IMR-90 (cell line): ENCODE data around the gene PRF1. TPM values are rescaled to one million over a fixed set of nuclear protein-coding genes. Genes with fewer than 3 reads are reported as not detected.

Experiments used
- ATAC-seq: fragments of 200-7000 bp; cut with Tn5 transposase; 2 replicates; pipeline ENCODE4 v1.9.1; 2020; ENCODE audit warnings: low read depth, mild to moderate bottlenecking, moderate library complexity
- BruUV-seq: library from RNA; stranded (reverse); fragments of 400-500 nt; replicated peaks from 2 replicates; lab custom pipeline; 2021; lab: Mats Ljungman, UMichigan
- CTCF ChIA-PET: fragments of 300-600 bp; formaldehyde crosslinking; extraction: SDS; loops from one replicate; lab custom pipeline; 2021; ENCODE audit warnings: antibody characterized with exemption; lab: Yijun Ruan, JAX
- POLR2A ChIA-PET: fragments of 300-600 bp; sonication (Branson Sonifier 250); formaldehyde crosslinking; loops from one replicate; lab custom pipeline; 2022; ENCODE audit warnings: antibody characterized with exemption; ENCODE audit not compliant: unreplicated experiment; lab: Charles Lee
- DNase-seq: peaks from one replicate; pipeline ENCODE4 v3.0.0; 2013
- H2AFZ ChIP-seq: replicated peaks from 2 replicates; pipeline ENCODE3; 2013; ENCODE audit warnings: low read length, mild to moderate bottlenecking; ENCODE audit not compliant: poor library complexity
- H2AK5ac ChIP-seq: 2 replicates; pipeline ENCODE4 v1.6.1; 2013; ENCODE audit warnings: low read depth, low read length, inconsistent platforms
- H2AK9ac ChIP-seq: replicated peaks from 2 replicates; pipeline ENCODE3; 2013; ENCODE audit warnings: mild to moderate bottlenecking, low read depth, low read length, moderate library complexity; ENCODE audit not compliant: poor library complexity
- H2BK120ac ChIP-seq: 2 replicates; pipeline ENCODE4 v1.6.1; 2013; ENCODE audit warnings: low read depth, low read length, inconsistent platforms
- H2BK15ac ChIP-seq: 3 replicates; pipeline ENCODE4 v1.6.1; 2013; ENCODE audit warnings: low read depth, low read length, inconsistent platforms
- H2BK20ac ChIP-seq: 2 replicates; pipeline ENCODE4 v1.6.1; 2013; ENCODE audit warnings: low read depth, mild to moderate bottlenecking, inconsistent platforms, low read length, moderate library complexity
- H2BK5ac ChIP-seq: 2 replicates; pipeline ENCODE4 v1.6.1; 2013; ENCODE audit warnings: mild to moderate bottlenecking, low read depth, low read length, inconsistent platforms; ENCODE audit not compliant: poor library complexity, severe bottlenecking
- H3K14ac ChIP-seq: replicated peaks from 2 replicates; pipeline ENCODE4 v1.6.1; 2013; ENCODE audit warnings: low read depth, low read length, inconsistent platforms
- H3K18ac ChIP-seq: 2 replicates; pipeline ENCODE4 v1.6.1; 2013; ENCODE audit warnings: low read depth, low read length, control low read depth
- H3K23ac ChIP-seq: 2 replicates; pipeline ENCODE4 v1.6.1; 2013; ENCODE audit warnings: low read depth, low read length, inconsistent platforms
- H3K27ac ChIP-seq: 2 replicates; pipeline ENCODE4 v1.5.1; 2013; ENCODE audit warnings: mild to moderate bottlenecking, control low read depth, low read length; ENCODE audit not compliant: insufficient read depth
- H3K27me3 ChIP-seq: 2 replicates; pipeline ENCODE4 v1.6.1; 2013; ENCODE audit warnings: low read length; ENCODE audit not compliant: control insufficient read depth, insufficient read depth
- H3K36me3 ChIP-seq: 2 replicates; pipeline ENCODE4 v1.6.1; 2013; ENCODE audit warnings: low read length, mixed read lengths; ENCODE audit not compliant: control insufficient read depth, insufficient read depth
- H3K4ac ChIP-seq: 2 replicates; pipeline ENCODE4 v1.6.1; 2013; ENCODE audit warnings: low read depth, low read length, inconsistent platforms
- H3K4me1 ChIP-seq: 2 replicates; pipeline ENCODE4 v1.6.1; 2013; ENCODE audit warnings: low read length, mixed read lengths; ENCODE audit not compliant: control insufficient read depth, insufficient read depth
- H3K4me2 ChIP-seq: 2 replicates; pipeline ENCODE4 v1.6.1; 2013; ENCODE audit warnings: low read depth, mild to moderate bottlenecking, control low read depth, low read length, moderate library complexity
- H3K4me3 ChIP-seq: 2 replicates; pipeline ENCODE4 v1.5.1; 2013; ENCODE audit warnings: low read depth, mild to moderate bottlenecking, control low read depth, low read length, moderate library complexity; ENCODE audit not compliant: insufficient read depth
- H3K56ac ChIP-seq: 2 replicates; pipeline ENCODE4 v1.6.1; 2013; ENCODE audit warnings: low read length, inconsistent platforms; ENCODE audit not compliant: insufficient read depth; ENCODE audit errors: extremely low read depth
- H3K79me1 ChIP-seq, 2 experiments: 2 replicates each; pipeline ENCODE4 v1.6.1; 2013; ENCODE audit warnings: low read length in 2 of 2, inconsistent platforms in 1 of 2, low read depth in 1 of 2
- H3K9ac ChIP-seq: 2 replicates; pipeline ENCODE4 v1.6.1; 2013; ENCODE audit warnings: low read depth, low read length, control low read depth
- H3K9me1 ChIP-seq: 2 replicates; pipeline ENCODE4 v1.6.1; 2013; ENCODE audit warnings: low read length, inconsistent platforms; ENCODE audit not compliant: insufficient read depth
- H3K9me3 ChIP-seq: 2 replicates; pipeline ENCODE4 v1.6.1; 2013; ENCODE audit warnings: low read length; ENCODE audit not compliant: control insufficient read depth, insufficient read depth
- H4K20me1 ChIP-seq: 2 replicates; pipeline ENCODE4 v1.6.1; 2013; ENCODE audit warnings: low read length, inconsistent platforms; ENCODE audit not compliant: insufficient read depth
- H4K5ac ChIP-seq: 2 replicates; pipeline ENCODE4 v1.6.1; 2013; ENCODE audit warnings: mild to moderate bottlenecking, low read depth, low read length, control low read depth
- H4K8ac ChIP-seq, 2 experiments: 2 replicates each; pipeline ENCODE4 v1.6.1; 2013; ENCODE audit warnings: low read depth in 2 of 2, low read length in 2 of 2, control low read depth in 1 of 2, inconsistent platforms in 1 of 2
- H4K91ac ChIP-seq: 2 replicates; pipeline ENCODE4 v1.6.1; 2013; ENCODE audit warnings: low read depth, low read length, inconsistent platforms; ENCODE audit not compliant: insufficient read depth
- CTCF ChIP-seq: conservative IDR thresholded peaks from 2 replicates; pipeline ENCODE4 v1.5.1; 2012; ENCODE audit warnings: mild to moderate bottlenecking, low read depth, low read length, improper control_type of control experiment
- USF2 ChIP-seq: fragments of 150-350 bp; IDR thresholded peaks from 2 replicates; pipeline ENCODE4 v1.6.1; 2017; ENCODE audit warnings: mild to moderate bottlenecking, antibody characterized with exemption, low read length, low read depth
- WGBS, 2 experiments: methylation state at CpG; one replicate each; pipeline versions ENCODE4 v1.1.5 to v1.1.7; 2013; ENCODE audit warnings: missing lambda C conversion rate in 2 of 2; ENCODE audit not compliant: insufficient read length in 1 of 2; ENCODE audit errors: extremely low coverage in 2 of 2; 5-methylcytosine and 5-hydroxymethylcytosine counted together
- dilution Hi-C: fragments of 300-500 bp; cut with HindIII; formaldehyde crosslinking; loops from one replicate; pipeline ENCODE4 v1.14.3; 2018; ENCODE audit warnings: low sequenced_read_pairs; ENCODE audit not compliant: unreplicated experiment
- in situ Hi-C: fragments of 300-500 bp; cut with MboI; formaldehyde crosslinking; loops from 3 replicates; pipeline ENCODE4 v1.14.3; 2019; ENCODE audit warnings: low sequenced_read_pairs, inconsistent platforms, mixed read lengths
- intact Hi-C: fragments of 100-400 bp; cut with micrococcal nuclease; formaldehyde crosslinking; loops from 2 replicates; pipeline ENCODE4 v1.10.0; 2022
- polyA plus RNA-seq, 3 experiments: library from polyadenylated mRNA; depleted of rRNA; stranded (reverse); fragments of >200 nt; gene quantifications; 2 replicates each; pipeline ENCODE4 v1.2.3, GENCODE V29; 2012; ENCODE audit warnings: low replicate concordance in 1 of 3
- total RNA-seq: library from RNA; depleted of rRNA; stranded (reverse); fragments of >200 nt; gene quantifications from 2 replicates; pipeline ENCODE4 v1.2.3, GENCODE V29; 2012

The PRF1 gene
- total and polyA plus RNA-seq, 2 of the 4 experiments (the other 2 are of a cell fraction), result not detected

GRCh38 chr10:70566515-70567290 lies 35.8 kb downstream of the PRF1 start:
- ChIA-PET POLR2A (no interaction called here), CTCF (no interaction called here)
- H3K4me1 ChIP-seq, result no peaks in the 10 kb centered on the region
- no peak overlapping the region for H3K4ac ChIP-seq
- no peaks in the 10 kb centered on the region for H3K79me1 ChIP-seq
- no peaks in the 10 kb centered on the region for H3K36me3 ChIP-seq
- no peak overlapping the region for H2BK120ac ChIP-seq
- H4K20me1 ChIP-seq, result no peaks in the 10 kb centered on the region
- WGBS, 2 experiments, result 87% methylated on average over 3 of the region's 18 CpGs; no CpG with 5 or more reads in 1 of the 2 experiments
- no peaks in the 10 kb centered on the region for H3K9me3 ChIP-seq
- no peak overlapping the region for H2BK20ac ChIP-seq
- H3K4me2 ChIP-seq, result no peak overlapping the region
- H2AK5ac ChIP-seq, result no peak overlapping the region
- H3K56ac ChIP-seq, result no peak overlapping the region
- no peak overlapping the region for H2BK5ac ChIP-seq
- intact Hi-C loops (no loop called here), in situ Hi-C loops (no loop called here), dilution Hi-C loops (no loop called here)
- no peak overlapping the region for H3K14ac ChIP-seq
- H3K23ac ChIP-seq, result no peak overlapping the region
- no peak overlapping the region for H4K5ac ChIP-seq
- TF ChIP-seq USF2 (no peak), CTCF (no peak)
- no peak overlapping the region for H4K91ac ChIP-seq
- peak overlapping the region; percentile 65 for H2AK9ac ChIP-seq
- DNase-seq (no peak), ATAC-seq (no peak)
- no peak overlapping the region for H3K4me3 ChIP-seq
- H3K18ac ChIP-seq, result no peak overlapping the region
- H3K27ac ChIP-seq, result no peak overlapping the region
- no peak overlapping the region for H2AFZ ChIP-seq
- H3K9ac ChIP-seq, result no peak overlapping the region
- H3K9me1 ChIP-seq, result no peaks in the 10 kb centered on the region
- H3K27me3 ChIP-seq, result peaks cover 25% of the 10 kb centered on the region
- no peak overlapping the region for H4K8ac ChIP-seq
- no peak overlapping the region for H2BK15ac ChIP-seq
- no TSS peak for BruUV-seq
